ENCODE results near the gene QSOX1.

QSOX1 gene

GRCh38 chr1:180235502-180236239, 81.0 kb downstream of the QSOX1 start:
- no peak for DNase-seq

DNA sequence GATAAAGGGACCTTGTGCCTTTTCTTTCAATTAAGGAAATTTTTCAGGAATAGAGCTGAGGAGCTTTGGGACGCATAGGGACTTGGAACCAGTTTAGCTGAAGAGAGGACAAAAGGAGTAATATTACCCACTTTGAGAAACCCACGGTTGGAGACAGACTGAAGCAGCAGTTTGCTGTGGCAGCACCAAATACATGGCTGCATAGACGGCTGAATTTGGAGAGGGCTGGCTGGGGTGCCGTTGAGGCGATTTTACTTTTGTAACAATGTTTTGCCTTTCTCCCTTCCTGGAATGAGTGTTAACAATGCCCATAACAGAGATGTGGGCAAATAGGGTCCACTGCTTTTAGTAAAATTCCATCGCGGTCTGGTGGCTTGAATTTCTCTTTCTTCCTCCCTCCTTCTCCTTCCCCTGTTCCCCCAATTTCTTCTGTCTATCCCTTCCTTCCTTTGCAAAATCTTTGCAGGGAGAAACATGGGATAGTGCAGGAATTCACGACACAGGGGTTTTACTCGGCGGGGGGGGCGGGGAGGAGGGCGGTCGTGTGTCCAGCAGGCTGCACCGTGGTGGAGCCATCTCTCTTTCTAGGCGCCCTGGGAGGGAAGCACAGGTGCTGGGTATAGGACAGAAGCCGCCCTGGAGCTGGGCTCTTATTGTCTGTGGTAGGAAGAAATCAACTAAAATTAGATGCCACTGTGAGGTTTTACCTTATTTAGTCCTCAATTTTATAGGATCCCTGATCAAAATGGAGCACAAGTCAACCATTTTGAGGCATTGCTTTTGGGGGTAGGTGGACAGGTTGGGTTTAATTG, 82.2 kb downstream of the QSOX1 start:
- no peak for DNase-seq

DNA sequence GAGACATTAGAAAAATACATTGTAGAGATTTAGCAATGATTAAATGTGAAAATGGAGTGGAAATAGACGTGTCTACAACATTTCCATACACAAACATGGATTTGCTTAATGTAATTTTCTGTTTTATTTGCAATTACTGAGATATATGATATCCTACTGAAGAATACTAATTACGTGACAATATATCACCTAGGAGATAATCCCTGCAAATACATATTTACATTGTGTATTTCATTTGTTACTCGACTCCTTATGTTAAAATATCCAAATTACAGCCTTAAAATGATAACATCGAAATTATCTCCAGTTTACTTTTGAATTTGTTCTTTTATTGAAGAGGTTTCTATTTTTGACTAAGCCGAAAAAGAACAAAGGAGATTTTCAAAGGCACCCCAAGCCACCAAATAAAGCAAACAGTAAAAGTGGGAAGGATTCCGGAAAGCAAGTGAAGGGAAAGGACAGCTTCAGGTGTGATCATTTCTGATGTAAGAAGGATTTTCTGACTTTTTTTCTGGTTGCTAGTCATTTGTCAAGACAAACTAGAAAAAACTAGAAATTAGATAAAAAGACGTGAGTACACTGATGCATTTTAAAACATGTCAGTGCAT, 83.3 kb downstream of the QSOX1 start:
- DNase-seq: no peak

DNA sequence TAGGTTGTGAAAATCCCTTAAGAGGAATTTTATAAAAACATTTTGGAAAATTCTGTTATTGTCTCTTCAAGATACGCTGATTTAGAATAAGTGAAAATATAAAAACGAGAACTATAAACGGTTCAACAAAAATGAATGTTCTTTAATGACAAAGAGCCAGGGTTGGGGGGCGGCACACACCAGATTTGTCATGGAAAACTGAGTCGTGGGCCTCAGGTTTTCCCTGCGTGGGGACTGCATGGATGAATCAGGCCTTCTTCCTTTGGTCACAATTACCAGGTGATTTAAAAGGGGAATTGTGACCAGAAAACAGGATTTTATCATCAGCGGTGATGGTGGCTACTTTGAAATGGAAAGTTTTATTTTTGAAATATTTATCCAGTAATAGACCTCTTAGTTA, 84.0 kb downstream of the QSOX1 start:
- no peak for DNase-seq

GRCh38 chr1:180239145-180240096, 84.8 kb downstream of the QSOX1 start:
- no peak for DNase-seq

DNA sequence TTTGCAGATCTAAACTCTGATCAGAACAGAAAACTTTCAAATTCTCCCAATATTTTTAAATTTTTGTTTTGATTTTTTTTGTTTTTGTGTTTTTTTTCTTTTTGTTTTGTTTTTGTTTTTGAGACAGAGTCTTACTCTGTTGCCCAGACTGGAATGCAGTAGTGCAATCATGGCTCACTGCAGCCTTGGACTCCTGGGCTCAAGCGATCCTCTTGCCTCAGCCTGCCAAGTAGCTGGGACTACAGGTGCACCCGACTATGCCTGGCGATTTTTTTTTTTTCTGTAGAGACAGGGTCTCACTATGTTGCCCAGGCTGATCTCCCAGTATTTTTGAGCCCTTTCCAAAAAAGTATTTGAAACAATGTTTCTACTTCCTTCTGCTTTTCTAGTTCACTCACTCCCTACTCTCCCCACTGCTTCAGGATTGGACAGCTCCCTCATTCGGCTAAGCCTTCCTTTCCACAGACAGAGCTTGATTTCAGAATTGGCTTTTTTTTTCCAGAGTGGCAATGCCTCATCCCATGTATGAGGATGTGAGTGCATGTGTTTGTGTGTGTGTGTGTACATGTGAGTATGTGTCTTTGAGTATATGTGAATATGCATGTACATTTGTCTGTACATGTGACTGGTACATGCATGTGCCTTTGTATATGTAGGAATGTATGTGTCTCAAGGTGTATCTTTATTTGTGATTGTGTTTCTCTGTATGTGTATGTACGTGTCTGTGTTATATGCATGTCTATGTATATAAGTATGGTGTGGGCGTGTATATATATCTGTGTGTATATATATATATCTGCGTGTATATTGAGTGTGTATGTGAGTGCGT, 87.3 kb downstream of the QSOX1 start:
- no peak for DNase-seq

DNA sequence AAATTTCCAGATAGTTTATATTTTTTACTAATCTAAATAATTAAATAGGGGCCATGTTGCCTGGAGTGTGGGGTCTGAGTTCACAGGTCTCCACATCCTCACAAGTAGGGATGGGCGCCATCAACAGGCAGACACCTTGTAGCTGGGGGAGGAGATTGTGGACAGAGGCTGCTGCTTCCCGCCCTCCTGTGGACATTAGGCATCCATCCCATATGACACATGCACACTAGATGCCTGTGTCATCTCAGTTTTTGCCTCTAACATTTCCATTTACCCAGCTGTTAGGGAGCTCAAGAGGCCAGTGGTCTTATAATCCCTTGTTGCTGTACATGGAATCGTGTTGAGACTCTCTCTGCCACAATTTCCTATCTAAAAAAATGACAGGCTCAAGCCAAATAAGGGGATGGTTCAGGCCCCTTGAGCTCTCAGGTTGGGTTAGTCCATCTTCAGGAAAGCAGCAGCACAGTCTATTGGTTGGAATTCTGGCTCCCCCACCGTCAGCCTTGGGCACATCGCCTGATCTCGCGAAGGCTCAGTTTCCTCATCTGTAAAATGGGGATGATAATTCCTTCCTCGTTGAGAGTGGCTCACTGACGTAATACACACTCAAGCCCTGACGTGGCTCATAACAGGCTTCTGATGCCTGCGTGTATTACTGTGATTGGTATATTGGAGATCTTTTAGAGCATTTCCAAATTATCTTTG, 89.0 kb downstream of the QSOX1 start:
- no peak for DNase-seq

DNA sequence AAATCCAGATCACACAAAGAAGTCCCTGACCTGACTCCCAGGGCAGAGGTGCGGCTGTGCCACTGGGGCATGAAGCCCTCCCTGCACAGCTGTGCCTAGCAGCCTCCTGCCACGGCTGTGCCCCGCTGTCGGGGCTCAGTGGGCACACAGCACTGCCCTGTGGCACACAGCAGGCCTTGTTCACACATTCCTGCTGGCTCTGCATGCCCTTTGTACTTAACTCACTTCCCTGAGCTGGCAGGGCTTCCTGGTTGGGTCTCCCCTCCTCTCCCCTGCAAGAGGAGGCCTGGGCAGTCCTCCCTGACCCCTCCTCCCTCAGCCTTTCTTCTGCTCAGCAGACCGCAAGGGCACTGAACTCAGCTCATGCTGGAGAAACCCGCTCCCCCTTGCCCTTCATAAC, 90.2 kb downstream of the QSOX1 start:
- DNase-seq: no peak

DNA sequence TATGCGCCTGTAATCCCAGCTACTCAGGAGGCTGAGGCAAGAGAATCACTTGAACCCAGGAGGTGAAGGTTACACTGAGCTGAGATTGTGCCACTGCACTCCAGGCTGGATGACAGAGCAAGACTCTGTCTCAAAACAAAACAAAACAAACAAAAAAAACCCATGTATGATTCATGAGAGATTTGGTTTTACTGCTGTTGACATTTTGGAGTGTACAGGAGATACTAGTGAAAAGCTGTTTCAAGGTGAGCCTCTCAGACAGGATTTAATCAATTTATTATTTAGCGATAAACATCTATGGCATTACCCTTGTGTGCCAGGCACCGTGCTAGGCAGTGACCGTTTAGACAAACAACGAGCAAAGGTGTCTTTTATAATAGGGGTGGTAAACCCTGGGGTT, 91.9 kb downstream of the QSOX1 start:
- no peak for DNase-seq

DNA sequence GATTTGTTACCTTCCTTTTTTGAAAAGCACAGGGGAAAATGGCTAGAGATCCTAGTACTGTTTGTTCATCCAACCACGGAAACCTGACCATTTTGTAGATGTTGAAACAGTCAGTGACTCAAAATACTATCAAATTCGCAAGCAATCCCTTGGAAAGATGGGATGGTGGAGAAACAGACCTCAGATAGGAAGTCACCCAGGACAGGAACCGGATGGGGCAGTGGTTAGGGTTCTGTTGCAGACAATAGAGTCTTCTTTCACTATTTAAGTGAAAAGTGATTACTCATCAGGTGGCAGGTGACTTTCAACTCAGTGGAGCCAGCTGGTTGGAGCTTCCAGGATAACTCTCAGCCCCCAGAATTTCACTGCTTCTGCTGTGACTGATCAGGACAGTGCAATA, 92.4 kb downstream of the QSOX1 start:
- no peak for DNase-seq

- DNase-seq: no peak
These were observed 92.9 kb downstream of the QSOX1 start for GRCh38 chr1:180247580-180247979.

DNA sequence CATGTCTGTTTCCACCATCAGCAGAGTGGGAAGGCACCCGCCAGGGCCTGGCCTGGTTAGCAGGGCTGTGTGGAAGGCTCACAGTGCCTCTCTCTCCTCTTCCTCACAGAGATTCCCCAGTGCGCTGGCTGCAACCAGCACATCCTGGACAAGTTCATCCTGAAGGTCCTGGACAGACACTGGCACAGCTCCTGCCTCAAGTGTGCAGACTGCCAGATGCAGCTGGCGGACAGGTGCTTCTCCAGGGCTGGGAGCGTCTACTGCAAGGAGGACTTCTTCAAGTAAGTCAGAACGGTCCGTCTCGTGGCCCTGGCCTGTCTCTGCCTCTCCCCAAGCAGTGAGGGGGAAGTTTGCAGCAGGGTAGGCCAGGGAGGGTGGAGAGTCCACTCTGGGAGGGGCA, 93.5 kb downstream of the QSOX1 start:
- DNase-seq: no peak

GRCh38 chr1:180248731-180249681, 94.3 kb downstream of the QSOX1 start:
- DNase-seq: no peak

DNA sequence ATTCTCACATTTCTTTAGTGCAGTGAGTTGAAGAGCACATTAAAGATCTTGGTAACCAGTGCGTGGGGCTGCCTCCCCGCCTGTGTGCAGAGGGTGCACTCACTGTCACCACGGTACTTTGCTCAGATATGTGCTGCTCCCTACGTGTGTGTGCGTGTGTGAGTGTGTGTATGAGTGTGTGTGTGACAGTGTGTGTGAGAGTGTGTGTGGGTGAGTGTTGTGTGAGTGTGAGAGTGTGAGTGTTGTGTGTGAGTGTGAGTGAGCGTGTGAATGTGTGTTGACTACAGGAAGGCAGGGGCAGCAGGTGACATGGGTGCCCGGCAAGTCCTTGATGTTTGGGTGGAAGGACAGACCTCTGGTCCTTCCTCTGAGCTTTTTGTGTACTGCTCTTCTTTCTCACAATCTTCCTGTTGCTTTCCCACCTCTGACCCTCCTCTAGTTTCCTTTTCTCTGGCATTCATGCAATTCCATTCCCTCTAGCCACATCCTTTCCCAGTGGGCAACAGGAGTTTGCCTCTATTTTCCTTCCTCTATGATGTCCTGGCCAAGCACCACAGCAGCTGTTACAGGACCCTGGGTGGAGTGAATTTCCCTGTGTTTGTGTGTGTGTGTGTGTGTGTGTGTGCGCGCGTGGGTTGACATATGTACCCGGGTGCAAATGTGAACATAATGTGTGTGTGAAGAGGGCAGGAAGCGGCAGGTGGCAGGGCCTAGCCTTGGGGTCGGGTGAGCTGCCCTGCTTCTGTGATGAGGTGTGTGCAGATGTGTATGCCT, 95.2 kb downstream of the QSOX1 start:
- DNase-seq: no peak

- DNase-seq: no peak
These were observed 95.8 kb downstream of the QSOX1 start for GRCh38 chr1:180250499-180250770.

DNA sequence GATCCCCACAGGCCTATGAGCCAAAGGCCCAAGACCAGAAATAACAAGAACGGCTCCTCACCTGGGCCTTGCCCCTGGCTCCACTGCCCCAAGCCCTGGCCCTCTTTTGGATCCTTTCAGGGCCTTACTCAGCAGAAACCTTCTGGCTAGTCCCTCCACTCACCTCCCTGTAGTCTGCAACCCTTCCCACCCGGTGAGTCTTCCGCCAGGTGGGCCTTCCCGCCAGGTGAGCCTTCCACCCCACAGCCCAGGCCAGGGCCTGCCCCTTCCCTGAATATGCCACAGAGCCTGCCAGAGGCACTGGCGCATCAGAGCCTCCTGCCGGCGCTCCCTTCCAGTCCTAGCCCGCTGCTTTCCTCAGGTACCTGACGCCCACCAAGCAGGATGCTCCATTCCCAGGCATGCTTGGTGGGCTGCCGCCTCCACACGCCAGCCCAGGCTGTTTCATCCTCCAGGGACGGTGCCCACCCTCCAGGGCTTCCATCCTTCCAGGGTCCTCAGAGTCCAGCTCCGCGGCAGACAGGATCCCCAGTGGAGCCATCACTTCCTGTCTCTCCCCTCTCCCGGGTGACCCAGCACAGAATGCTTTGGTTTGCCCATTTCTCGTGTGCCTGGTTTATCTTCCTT, 96.3 kb downstream of the QSOX1 start:
- no peak for DNase-seq

GRCh38 chr1:180251526-180252305, 97.0 kb downstream of the QSOX1 start:
- no peak for DNase-seq
